Esophagus squamous epithelium (tissue), 5 donors: Measurements from ENCODE around the gene CTRL. TPM values are rescaled to one million over a fixed set of nuclear protein-coding genes. Genes with fewer than 3 reads are reported as not detected.
A peak's percentile ranks its signal among the peaks of the same experiment; 100 is the strongest.
"Not testable (repeated sequence)": the region's sequence is repeated elsewhere in the genome, so short reads cannot be mapped to it uniquely, and the experiment has no call there.

ENCODE experiments used
- DNase-seq: peaks from one replicate; lab custom pipeline; 2025; lab: John Stamatoyannopoulos, UW
- H3K27ac ChIP-seq, 4 donors: fragments of 200-600 bp; sonication (generic); one replicate each; pipeline ENCODE4 v1.5.1; 2016 to 2019; ENCODE audit warnings: mild to moderate bottlenecking in 1 of 4
- H3K27me3 ChIP-seq, 4 donors: fragments of 200-600 bp; sonication (generic); 1 replicate in 3 of 4; 2 replicates in 1 of 4; pipeline versions ENCODE4 v1.5.1 to v1.6.0; 2017 to 2021; ENCODE audit warnings: antibody characterized with exemption in 1 of 4
- H3K36me3 ChIP-seq, 3 donors: fragments of 200-600 bp; sonication (generic); one replicate each; pipeline ENCODE4 v1.5.1; 2016 to 2019
- H3K4me1 ChIP-seq, 3 donors: fragments of 200-600 bp; sonication (generic); one replicate each; pipeline ENCODE4 v1.5.1; 2017 to 2019
- H3K4me3 ChIP-seq, 4 donors: fragments of 200-600 bp; sonication (generic); 1 replicate in 3 of 4; 2 replicates in 1 of 4; pipeline ENCODE4 v1.5.1; 2016 to 2019; ENCODE audit warnings: mild to moderate bottlenecking in 2 of 4, moderate library complexity in 1 of 4
- H3K9me3 ChIP-seq, 3 donors: fragments of 200-600 bp; sonication (generic); one replicate each; pipeline ENCODE4 v1.5.1; 2016 to 2019
- CTCF ChIP-seq, 6 experiments: fragments of 450-650 bp in 4 of 6; fragments of 200-600 bp in 2 of 6; sonication (generic) in 2 of 6; IDR thresholded peaks; one replicate each; pipeline ENCODE4 v1.5.1; 2016 to 2019; ENCODE audit warnings: antibody characterized with exemption in 6 of 6, mild to moderate bottlenecking in 4 of 6, moderate library complexity in 4 of 6
- POLR2A ChIP-seq, 4 donors: fragments of 450-650 bp; IDR thresholded peaks; one replicate each; pipeline ENCODE4 v1.6.1; 2017; ENCODE audit warnings: antibody characterized with exemption in 4 of 4, mild to moderate bottlenecking in 4 of 4, moderate library complexity in 3 of 4
- WGBS, 2 donors: methylation state at CpG; one replicate each; pipeline ENCODE4 v1.1.5; 2018; 5-methylcytosine and 5-hydroxymethylcytosine counted together
- intact Hi-C: fragments of 100-400 bp; cut with DNase I; formaldehyde crosslinking; loops from one replicate; pipeline ENCODE4 v1.15.0; 2022
- total RNA-seq, 4 donors: library from RNA; depleted of rRNA; stranded (reverse); fragments of >200 nt; gene quantifications; one replicate each; pipeline ENCODE4 v1.1.0, GENCODE V29; 2016
- donor health status: DM: yes; HTN: yes; CAD: no.

The CTRL gene
- total RNA-seq, 4 donors from 2014 or later = 1.2 to 1.8 TPM; not detected in 2

GRCh38 chr16:67917140-67917851, 14.4 kb downstream of the CTRL start:
- Histone ChIP-seq H3K27me3 (no peaks in the 10 kb centered on the region), H3K36me3 (peaks cover 0 to 76% (median 0%) of the 10 kb centered on the region in 3 donors), H3K27ac (peak overlapping the region in 2 of 4 donors; percentile 30 to 60), H3K4me3 (no peak overlapping the region), H3K4me1 (peaks cover 6 to 57% (median 8%) of the 10 kb centered on the region in 3 donors), H3K9me3 (no peaks in the 10 kb centered on the region)
- intact Hi-C loops = no loop called here
- no peak for DNase-seq
- no peak for TF ChIP-seq POLR2A (IDR thresholded peaks at IDR 0.05)
- no peak for TF ChIP-seq CTCF (IDR thresholded peaks at IDR 0.05)
- 68 to 71% methylated on average over 3 to 4 of the region's 6 CpGs for WGBS, 2 donors

GRCh38 chr16:67915831-67916723, 15.6 kb downstream of the CTRL start:
- peaks cover 0 to 88% (median 3%) of the 10 kb centered on the region in 3 donors for H3K36me3 ChIP-seq
- intact Hi-C loops = no loop called here
- H3K27me3 ChIP-seq = no peaks in the 10 kb centered on the region
- H3K4me1 ChIP-seq = peaks cover 5 to 50% (median 6%) of the 10 kb centered on the region in 3 donors
- TF ChIP-seq CTCF (IDR thresholded peaks at IDR 0.05) (no peak), POLR2A (IDR thresholded peaks at IDR 0.05) (no peak)
- 81 to 86% methylated on average over 6 to 7 of the region's 7 CpGs for WGBS, 2 donors
- H3K4me3 ChIP-seq = no peak overlapping the region
- H3K27ac ChIP-seq = peak overlapping the region in 1 of 4 donors; percentile 13
- no peak for DNase-seq
- no peaks in the 10 kb centered on the region for H3K9me3 ChIP-seq

DNA sequence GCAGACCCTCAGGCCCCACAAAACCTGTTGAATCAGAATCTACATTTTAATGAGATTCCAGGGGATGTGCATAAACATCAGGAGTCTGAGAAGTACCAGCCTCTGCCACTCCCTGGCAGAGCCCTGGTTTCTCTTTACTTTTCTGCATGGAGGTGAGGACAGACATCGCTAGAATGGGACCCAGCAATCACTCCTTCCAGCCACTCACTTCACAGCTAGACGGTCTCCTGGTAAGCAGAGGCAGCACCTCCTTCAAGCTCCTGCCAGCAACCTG, 16.2 kb downstream of the CTRL start:
- DNase-seq, H3K9me3 ChIP-seq, intact Hi-C loops, H3K4me3 ChIP-seq, H3K27ac ChIP-seq, H3K27me3 ChIP-seq: not testable (repeated sequence)
- Histone ChIP-seq H3K36me3 (peaks cover 0 to 94% (median 7%) of the 10 kb centered on the region in 3 donors), H3K4me1 (peaks cover 5 to 53% (median 6%) of the 10 kb centered on the region in 3 donors)
- WGBS, 2 donors = 100% methylated on average over 1 of the region's 2 CpGs; no CpG with 5 or more reads in 1 of the 2 donors

DNA sequence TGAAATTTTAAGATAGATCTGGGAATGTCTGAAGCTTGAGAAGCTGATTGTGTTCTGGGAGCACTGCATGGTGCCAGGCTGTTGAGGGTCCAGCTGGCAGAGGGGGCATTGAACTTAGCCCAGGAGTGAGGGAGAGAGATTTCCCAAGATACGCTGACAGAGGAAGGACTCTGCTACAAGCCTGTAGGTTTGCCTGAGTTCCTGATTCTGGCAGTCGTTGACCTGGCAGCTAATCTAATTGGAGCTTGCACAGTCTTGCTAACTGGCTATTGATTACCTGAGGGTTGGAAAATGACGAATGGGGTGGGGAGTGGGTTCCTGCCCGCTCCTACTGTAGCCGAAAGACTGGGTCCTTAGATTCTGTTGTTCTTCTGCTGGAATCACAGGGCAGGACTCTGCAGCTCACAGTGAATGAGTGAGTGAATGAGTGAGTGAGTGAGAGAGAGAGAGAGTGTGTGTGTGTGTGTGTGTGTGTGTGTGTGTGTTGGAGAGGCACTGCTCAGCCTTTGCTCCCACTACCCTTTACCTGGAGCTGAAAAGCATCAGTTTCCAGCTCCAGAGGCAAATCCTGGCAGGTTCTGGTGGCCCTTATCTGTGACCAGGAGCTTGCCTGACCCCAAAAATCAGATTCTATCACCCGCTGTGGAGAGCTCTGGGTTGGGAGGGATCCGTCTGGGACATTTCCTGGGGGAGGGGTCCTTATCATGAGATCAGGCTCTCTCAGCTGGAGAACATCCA, 16.7 kb downstream of the CTRL start:
- Histone ChIP-seq H3K27ac (no peak overlapping the region), H3K9me3 (no peaks in the 10 kb centered on the region), H3K27me3 (no peaks in the 10 kb centered on the region), H3K36me3 (peaks cover 0 to 98% (median 7%) of the 10 kb centered on the region in 3 donors), H3K4me1 (peaks cover 5 to 52% (median 6%) of the 10 kb centered on the region in 3 donors), H3K4me3 (no peak overlapping the region)
- WGBS, 2 donors = 66 to 77% methylated on average over 6 of the region's 7 CpGs
- intact Hi-C loops = no loop called here
- no peak for DNase-seq
- TF ChIP-seq CTCF (IDR thresholded peaks at IDR 0.05) (no peak), POLR2A (IDR thresholded peaks at IDR 0.05) (no peak)

- no peaks in the 10 kb centered on the region for H3K9me3 ChIP-seq
- H3K27ac ChIP-seq = no peak overlapping the region
- intact Hi-C loops = no loop called here
- H3K4me3 ChIP-seq = no peak overlapping the region
- peaks cover 0 to 80% (median 21%) of the 10 kb centered on the region in 3 donors for H3K36me3 ChIP-seq
- TF ChIP-seq POLR2A (IDR thresholded peaks at IDR 0.05) (no peak), CTCF (IDR thresholded peaks at IDR 0.05) (no peak)
- WGBS, 2 donors = 38% methylated on average over 1 of the region's 2 CpGs
- no peaks in the 10 kb centered on the region for H3K27me3 ChIP-seq
- DNase-seq = no peak
- peaks cover 0 to 13% (median 0%) of the 10 kb centered on the region in 3 donors for H3K4me1 ChIP-seq
Observed at GRCh38 chr16:67910158-67910557, 21.5 kb downstream of the CTRL start.
